HCT116 (cell line): ENCODE results near the gene GSTK1. TPM values are rescaled to one million over a fixed set of nuclear protein-coding genes. Genes with fewer than 3 reads are reported as not detected.

Experiments
- ATAC-seq: fragments of 200-7000 bp; cut with Tn5 transposase; 2 replicates; pipeline ENCODE4 v1.9.1; 2020; ENCODE audit warnings: mild to moderate bottlenecking, moderate library complexity
- BruUV-seq: library from RNA; stranded (reverse); fragments of 400-500 nt; replicated peaks from 2 replicates; lab custom pipeline; 2021; lab: Mats Ljungman, UMichigan
- CTCF ChIA-PET: fragments of 300-600 bp; sonication (Branson Sonifier 250); formaldehyde crosslinking; loops from one replicate; lab custom pipeline; 2021; ENCODE audit warnings: antibody characterized with exemption; lab: Charles Lee
- POLR2A ChIA-PET: fragments of 300-600, 350-600 bp; sonication (Branson Sonifier 250); formaldehyde crosslinking; loops from one replicate; lab custom pipeline; 2021; ENCODE audit warnings: antibody characterized with exemption; lab: Charles Lee
- RAD21 ChIA-PET, 2 experiments: fragments of 300-600 bp; sonication (Branson Sonifier 250); formaldehyde crosslinking; loops; one replicate each; lab custom pipeline; 2023; ENCODE audit warnings: low total read pairs in 2 of 2; ENCODE audit not compliant: uncharacterized antibody in 2 of 2, unreplicated experiment in 2 of 2, low non-redundant PET in 1 of 2; lab: Charles Lee
- DNase-seq: peaks from one replicate; pipeline ENCODE4 v3.0.0-alpha.2; 2010; ENCODE audit warnings: low read depth, low spot score
- H2AFZ ChIP-seq: fragments of 200-600 bp; shearing (Covaris generic), sonication (generic); 2 replicates; pipeline ENCODE4 v1.6.1; 2017; ENCODE audit warnings: low read depth, mixed run types, mixed read lengths, antibody characterized with exemption, low read length; ENCODE audit not compliant: poor library complexity, severe bottlenecking
- H3K27ac ChIP-seq: 2 replicates; pipeline ENCODE4 v1.5.1; 2012; ENCODE audit warnings: low read depth, low read length
- H3K27me3 ChIP-seq: fragments of 200-600 bp; sonication (generic); 2 replicates; pipeline ENCODE4 v1.6.1; 2016; ENCODE audit warnings: mixed run types, low read length, mixed read lengths; ENCODE audit not compliant: insufficient read depth
- H3K36me3 ChIP-seq, 2 experiments: fragments of 200-500 bp in 1 of 2; fragments of 200-600 bp in 1 of 2; sonication (Bioruptor generic) in 1 of 2; sonication (generic) in 1 of 2; 2 replicates each; pipeline versions ENCODE4 v1.5.1 to v1.6.1; 2014 to 2016; ENCODE audit warnings: low read length in 2 of 2, inconsistent platforms in 1 of 2, mixed read lengths in 1 of 2, mixed run types in 1 of 2; ENCODE audit not compliant: insufficient read depth in 2 of 2, control insufficient read depth in 1 of 2
- H3K4me1 ChIP-seq, 2 experiments: fragments of 200-600 bp in 1 of 2; sonication (generic) in 1 of 2; 2 replicates each; pipeline versions ENCODE4 v1.5.1 to v1.6.1; 2012 to 2017; ENCODE audit warnings: low read length in 2 of 2, inconsistent platforms in 1 of 2, mild to moderate bottlenecking in 1 of 2, mixed read lengths in 1 of 2, mixed run types in 1 of 2, moderate library complexity in 1 of 2; ENCODE audit not compliant: insufficient read depth in 2 of 2, control insufficient read depth in 1 of 2
- H3K4me2 ChIP-seq: fragments of 200-600 bp; sonication (generic); 2 replicates; pipeline ENCODE4 v1.6.1; 2017; ENCODE audit warnings: mixed run types, low read length, mixed read lengths
- H3K4me3 ChIP-seq, 2 experiments: fragments of 200-600 bp in 1 of 2; sonication (generic) in 1 of 2; replicated peaks in 1 of 2; 2 replicates each; pipeline ENCODE4 v1.5.1; 2011 to 2016; ENCODE audit warnings: low read length in 2 of 2, control low read depth in 1 of 2, low read depth in 1 of 2, mild to moderate bottlenecking in 1 of 2, mixed read lengths in 1 of 2, mixed run types in 1 of 2
- H3K79me2 ChIP-seq: fragments of 200-600 bp; sonication (generic); 2 replicates; pipeline ENCODE4 v1.6.1; 2017; ENCODE audit warnings: mild to moderate bottlenecking, mixed run types, low read length, moderate library complexity, mixed read lengths; ENCODE audit not compliant: insufficient read depth
- H3K9ac ChIP-seq: fragments of 200-600 bp; sonication (generic); 2 replicates; pipeline ENCODE4 v1.6.1; 2016; ENCODE audit warnings: low read length, mixed read lengths
- H3K9me2 ChIP-seq: fragments of 200-600 bp; sonication (generic), shearing (Covaris generic); 2 replicates; pipeline ENCODE4 v1.6.1; 2017; ENCODE audit warnings: mixed run types, mild to moderate bottlenecking, moderate library complexity; ENCODE audit not compliant: insufficient read depth
- H3K9me3 ChIP-seq, 2 experiments: fragments of 200-500 bp in 1 of 2; fragments of 200-600 bp in 1 of 2; sonication (Bioruptor generic) in 1 of 2; sonication (generic) in 1 of 2; 2 replicates each; pipeline ENCODE4 v1.6.1; 2014 to 2017; ENCODE audit warnings: low read length in 2 of 2, mixed read lengths in 2 of 2, inconsistent platforms in 1 of 2, low read depth in 1 of 2, mild to moderate bottlenecking in 1 of 2, mixed run types in 1 of 2, moderate library complexity in 1 of 2; ENCODE audit not compliant: control insufficient read depth in 1 of 2, insufficient read depth in 1 of 2
- H4K20me1 ChIP-seq: fragments of 200-600 bp; sonication (generic), shearing (Covaris generic); 2 replicates; pipeline ENCODE4 v1.6.1; 2017; ENCODE audit warnings: mixed run types, mild to moderate bottlenecking, moderate library complexity; ENCODE audit not compliant: insufficient read depth
- ATF3 ChIP-seq: IDR thresholded peaks from 2 replicates; pipeline ENCODE4 v1.6.1; 2012
- CEBPB ChIP-seq: IDR thresholded peaks from 2 replicates; pipeline ENCODE4 v1.6.1; 2012; ENCODE audit warnings: low read depth
- CTCF ChIP-seq, 3 experiments: fragments of 200-600 bp in 1 of 3; sonication (generic) in 1 of 3; IDR thresholded peaks in 2 of 3; conservative IDR thresholded peaks in 1 of 3; 2 replicates each; pipeline ENCODE4 v1.5.1; 2012 to 2017; ENCODE audit warnings: low read depth in 2 of 3, low read length in 2 of 3, antibody characterized with exemption in 1 of 3, borderline replicate concordance in 1 of 3, control low read depth in 1 of 3, mild to moderate bottlenecking in 1 of 3, mixed read lengths in 1 of 3, mixed run types in 1 of 3, moderate library complexity in 1 of 3; ENCODE audit not compliant: insufficient read depth in 1 of 3
- EGR1 ChIP-seq: IDR thresholded peaks from 2 replicates; pipeline ENCODE4 v1.6.1; 2012; ENCODE audit warnings: low read depth
- ELF1 ChIP-seq: IDR thresholded peaks from 2 replicates; pipeline ENCODE4 v1.6.1; 2012; ENCODE audit warnings: low read depth, borderline replicate concordance
- EZH2 ChIP-seq: fragments of 200-600 bp; sonication (generic); IDR thresholded peaks from 2 replicates; pipeline ENCODE4 v1.6.1; 2017; ENCODE audit warnings: antibody characterized with exemption, mixed run types
- EZH2phosphoT487 ChIP-seq: fragments of 200-600 bp; IDR thresholded peaks from 2 replicates; pipeline ENCODE4 v1.6.1; 2018; ENCODE audit warnings: antibody characterized with exemption, borderline replicate concordance
- FOSL1 ChIP-seq: IDR thresholded peaks from 2 replicates; pipeline ENCODE4 v1.6.1; 2012; ENCODE audit warnings: low read depth
- MAX ChIP-seq: IDR thresholded peaks from 2 replicates; pipeline ENCODE4 v1.6.1; 2012
- POLR2A ChIP-seq: IDR thresholded peaks from 2 replicates; pipeline ENCODE4 v1.7.0; 2011; ENCODE audit warnings: borderline replicate concordance; ENCODE audit not compliant: insufficient read depth, insufficient read length; ENCODE audit errors: extremely low read depth
- POLR2AphosphoS5 ChIP-seq: IDR thresholded peaks from 2 replicates; pipeline ENCODE4 v1.6.1; 2011; ENCODE audit warnings: mild to moderate bottlenecking, low read depth, low read length, moderate library complexity
- RAD21 ChIP-seq: IDR thresholded peaks from 2 replicates; pipeline ENCODE4 v1.6.1; 2012; ENCODE audit warnings: low read depth, mild to moderate bottlenecking
- SIN3A ChIP-seq: IDR thresholded peaks from 2 replicates; pipeline ENCODE4 v1.6.1; 2012; ENCODE audit warnings: low read depth
- SP1 ChIP-seq: IDR thresholded peaks from 2 replicates; pipeline ENCODE4 v1.6.1; 2012; ENCODE audit warnings: low read depth
- SRF ChIP-seq: IDR thresholded peaks from 2 replicates; pipeline ENCODE4 v1.6.1; 2012; ENCODE audit warnings: low read depth
- TCF7L2 ChIP-seq: IDR thresholded peaks from 2 replicates; pipeline ENCODE4 v1.7.0; 2011; ENCODE audit warnings: borderline replicate concordance, inconsistent platforms; ENCODE audit not compliant: insufficient read depth, insufficient read length; ENCODE audit errors: extremely low read depth
- ZFX ChIP-seq: fragments of 450-650 bp; IDR thresholded peaks from 2 replicates; pipeline ENCODE4 v1.6.1; 2017
- ZNF274 ChIP-seq: fragments of 200-500 bp; sonication (Bioruptor generic); IDR thresholded peaks from 2 replicates; pipeline ENCODE4 v1.6.1; 2014; ENCODE audit warnings: mild to moderate bottlenecking, low read depth, low read length, inconsistent platforms
- intact Hi-C: fragments of 100-400 bp; cut with micrococcal nuclease; formaldehyde crosslinking; loops from 2 replicates; pipeline ENCODE4 v1.10.0; 2022
- total RNA-seq: library from RNA; stranded (reverse); gene quantifications from one replicate; pipeline ENCODE4 v1.2.1, GENCODE V29; 2021; ENCODE audit not compliant: unreplicated experiment

GSTK1 gene
- total RNA-seq, 1 experiment from 2014 or later: 83.6 TPM

GRCh38 chr7:143245123-143245522 is 18.1 kb upstream of the GSTK1 start:
- Histone ChIP-seq H3K4me2 (no peak overlapping the region), H4K20me1 (no peaks in the 10 kb centered on the region), H3K9me2 (no peaks in the 10 kb centered on the region), H3K4me3 (no peak overlapping the region), H2AFZ (no peak overlapping the region), H3K79me2 (no peaks in the 10 kb centered on the region), H3K4me1 (peaks cover 3 to 7% of the 10 kb centered on the region in 2 experiments; a peak in 3 of 4 replicates), H3K27me3 (no peaks in the 10 kb centered on the region)
- no peak for ATAC-seq
- RAD21 ChIA-PET: no interaction called here
- intact Hi-C loops: no loop called here
- CTCF ChIA-PET: no interaction called here
- DNase-seq: no peak
- no TSS peak for BruUV-seq
- TF ChIP-seq POLR2AphosphoS5 (no peak), TCF7L2 (no peak), POLR2A (no peak), EZH2 (no peak), ZFX (no peak), CTCF (IDR thresholded peaks at IDR 0.05 in 2 of 3, conservative IDR thresholded peaks at IDR 0.05 in 1 of 3; ENCODE audit: borderline replicate concordance in 1 of 3, insufficient read depth in 1 of 3, low read depth in 2 of 3, low read length in 2 of 3) (no peak), EZH2phosphoT487 (no peak), SIN3A (no peak), SRF (no peak), RAD21 (no peak), ATF3 (no peak), FOSL1 (no peak), SP1 (no peak), CEBPB (no peak), EGR1 (no peak), MAX (no peak), ELF1 (no peak), ZNF274 (no peak)
- TF ChIP-seq, all 23 proteins: peak for 0
- Histone ChIP-seq H3K9ac (no peak overlapping the region), H3K36me3 (no peaks in the 10 kb centered on the region), H3K9me3 (no peaks in the 10 kb centered on the region), H3K27ac (no peak overlapping the region)
- POLR2A ChIA-PET: no interaction called here
